Natural killer cell (primary cell): ENCODE data around the gene PLCH1. TPM values are rescaled to one million over a fixed set of nuclear protein-coding genes. Genes with fewer than 3 reads are reported as not detected.

Source experiments
- ATAC-seq, 3 donors: fragments of 150-1000 bp in 2 of 3; fragments of 200-7000 bp in 1 of 3; cut with Tn5 transposase; 1 replicate in 1 of 3; 2 replicates in 2 of 3; pipeline ENCODE4 v1.10.0; 2021; ENCODE audit warnings: mild to moderate bottlenecking in 2 of 3, moderate library complexity in 2 of 3
- DNase-seq, 2 donors: peaks; one replicate each; pipeline versions ENCODE4 v3.0.0 to v3.0.0-alpha.2; 2013 to 2021; ENCODE audit warnings: mixed read lengths in 1 of 2
- H3K27ac ChIP-seq: one replicate; pipeline ENCODE4 v1.5.1; 2013; ENCODE audit warnings: mild to moderate bottlenecking, low read length
- H3K27me3 ChIP-seq: one replicate; pipeline ENCODE4 v1.6.1; 2013; ENCODE audit warnings: low read length; ENCODE audit not compliant: control insufficient read depth, insufficient read depth
- H3K36me3 ChIP-seq: one replicate; pipeline ENCODE4 v1.6.1; 2013; ENCODE audit warnings: low read length; ENCODE audit not compliant: control insufficient read depth, insufficient read depth
- H3K4me1 ChIP-seq: one replicate; pipeline ENCODE4 v1.6.1; 2013; ENCODE audit warnings: low read length; ENCODE audit not compliant: control insufficient read depth, insufficient read depth
- H3K4me3 ChIP-seq: one replicate; pipeline ENCODE4 v1.5.1; 2013; ENCODE audit warnings: low read length
- H3K9me3 ChIP-seq: one replicate; pipeline ENCODE4 v1.6.1; 2013; ENCODE audit warnings: low read length; ENCODE audit not compliant: control insufficient read depth, insufficient read depth
- H3K27ac Mint-ChIP-seq, 2 donors: one replicate each; pipeline ENCODE4 v1.8.0; 2022; ENCODE audit warnings: mild to moderate bottlenecking in 2 of 2, mixed read lengths in 2 of 2, moderate library complexity in 1 of 2
- H3K27me3 Mint-ChIP-seq, 2 donors: one replicate each; pipeline ENCODE4 v1.8.0; 2022; ENCODE audit warnings: low read depth in 2 of 2, mixed read lengths in 2 of 2
- H3K36me3 Mint-ChIP-seq: one replicate; pipeline ENCODE4 v1.8.0; 2022; ENCODE audit warnings: mixed read lengths
- H3K4me1 Mint-ChIP-seq, 2 donors: one replicate each; pipeline ENCODE4 v1.8.0; 2022; ENCODE audit warnings: mixed read lengths in 2 of 2
- H3K4me3 Mint-ChIP-seq: one replicate; pipeline ENCODE4 v1.8.0; 2022; ENCODE audit warnings: mild to moderate bottlenecking, moderate library complexity, mixed read lengths
- H3K9me3 Mint-ChIP-seq, 2 donors: one replicate each; pipeline ENCODE4 v1.8.0; 2022; ENCODE audit warnings: mixed read lengths in 2 of 2
- CTCF ChIP-seq: fragments of 200-600 bp; IDR thresholded peaks from one replicate; pipeline ENCODE4 v1.8.0; 2022; ENCODE audit warnings: antibody characterized with exemption
- WGBS: methylation state at CpG from one replicate; pipeline ENCODE4 v1.1.7; 2013; ENCODE audit warnings: missing lambda C conversion rate; ENCODE audit not compliant: insufficient coverage; 5-methylcytosine and 5-hydroxymethylcytosine counted together
- intact Hi-C: fragments of 100-400 bp; cut with micrococcal nuclease; formaldehyde crosslinking; loops from one replicate; pipeline ENCODE4 v1.14.2; 2022
- total RNA-seq, 4 donors: library from RNA; stranded (reverse); fragments of 120-200 nt in 1 of 4; gene quantifications; one replicate each; pipeline versions ENCODE4 v1.2.3 to v1.2.4, GENCODE V29; 2013 to 2022

Gene PLCH1
- total RNA-seq, 3 donors from 2014 or later (not counting 1 experiment from before 2014, with no cell fraction given) = 0.05 to 0.26 (median 0.08) TPM

GRCh38 chr3:155354658-155355057 lies 390.2 kb downstream of the PLCH1 start:
- Histone ChIP-seq H3K9me3 (no peaks in the 10 kb centered on the region), H3K4me3 (no peak overlapping the region), H3K36me3 (no peaks in the 10 kb centered on the region), H3K27me3 (no peaks in the 10 kb centered on the region), H3K27ac (no peak overlapping the region), H3K4me1 (no peaks in the 10 kb centered on the region)
- Mint-ChIP-seq H3K4me1 (no peaks in the 10 kb centered on the region), H3K27ac (no peak overlapping the region), H3K36me3 (no peaks in the 10 kb centered on the region), H3K4me3 (no peak overlapping the region), H3K27me3 (no peaks in the 10 kb centered on the region), H3K9me3 (no peaks in the 10 kb centered on the region)
- ATAC-seq = no peak
- TF ChIP-seq CTCF = no peak
- no peak for DNase-seq
- intact Hi-C loops = no loop called here

GRCh38 chr3:155352900-155353490 lies 391.9 kb downstream of the PLCH1 start:
- no peaks in the 10 kb centered on the region for H3K36me3 ChIP-seq
- H3K27ac Mint-ChIP-seq = no peak overlapping the region
- no peaks in the 10 kb centered on the region for H3K9me3 Mint-ChIP-seq
- intact Hi-C loops = loop anchor here (2.0 kb wide), 1 partner anchor 350 kb away; no protein-coding TSS in a partner anchor
- no peaks in the 10 kb centered on the region for H3K9me3 ChIP-seq
- no peak overlapping the region for H3K4me3 ChIP-seq
- ATAC-seq = no peak
- H3K4me3 Mint-ChIP-seq = no peak overlapping the region
- H3K36me3 Mint-ChIP-seq = no peaks in the 10 kb centered on the region
- WGBS = 35% methylated on average over 4 of the region's 6 CpGs
- no peak for TF ChIP-seq CTCF
- no peak overlapping the region for H3K27ac ChIP-seq
- DNase-seq = peak in 1 of 2 donors; percentile 33
- H3K27me3 Mint-ChIP-seq = no peaks in the 10 kb centered on the region
- no peaks in the 10 kb centered on the region for H3K4me1 ChIP-seq
- no peaks in the 10 kb centered on the region for H3K4me1 Mint-ChIP-seq
- no peaks in the 10 kb centered on the region for H3K27me3 ChIP-seq

GRCh38 chr3:155350571-155350970 lies 394.3 kb downstream of the PLCH1 start:
- no peak for TF ChIP-seq CTCF
- no peaks in the 10 kb centered on the region for H3K27me3 ChIP-seq
- no peaks in the 10 kb centered on the region for H3K9me3 ChIP-seq
- no peaks in the 10 kb centered on the region for H3K4me1 ChIP-seq
- no peaks in the 10 kb centered on the region for H3K36me3 ChIP-seq
- H3K36me3 Mint-ChIP-seq = no peaks in the 10 kb centered on the region
- DNase-seq (no peak), ATAC-seq (no peak)
- intact Hi-C loops = no loop called here
- no peak overlapping the region for H3K4me3 ChIP-seq
- H3K27ac Mint-ChIP-seq = no peak overlapping the region
- H3K27ac ChIP-seq = no peak overlapping the region
- no peak overlapping the region for H3K4me3 Mint-ChIP-seq
- H3K27me3 Mint-ChIP-seq = no peaks in the 10 kb centered on the region
- H3K9me3 Mint-ChIP-seq = no peaks in the 10 kb centered on the region
- H3K4me1 Mint-ChIP-seq = no peaks in the 10 kb centered on the region
- 60% methylated on average over 1 of the region's 1 CpG for WGBS

GRCh38 chr3:155347901-155348300 lies 397.0 kb downstream of the PLCH1 start:
- peaks cover 0 to 1% of the 10 kb centered on the region in 2 donors for H3K27me3 Mint-ChIP-seq
- WGBS = 68% methylated on average over 1 of the region's 1 CpG
- no peak for TF ChIP-seq CTCF
- no peak for DNase-seq
- no peaks in the 10 kb centered on the region for H3K9me3 Mint-ChIP-seq
- no peak overlapping the region for H3K4me3 Mint-ChIP-seq
- H3K27ac ChIP-seq = no peak overlapping the region
- ATAC-seq = no peak
- H3K4me3 ChIP-seq = no peak overlapping the region
- no peaks in the 10 kb centered on the region for H3K9me3 ChIP-seq
- H3K4me1 Mint-ChIP-seq = no peaks in the 10 kb centered on the region
- no peaks in the 10 kb centered on the region for H3K36me3 ChIP-seq
- intact Hi-C loops = no loop called here
- H3K27me3 ChIP-seq = no peaks in the 10 kb centered on the region
- no peaks in the 10 kb centered on the region for H3K4me1 ChIP-seq
- H3K36me3 Mint-ChIP-seq = no peaks in the 10 kb centered on the region
- H3K27ac Mint-ChIP-seq = no peak overlapping the region
